ENCODE results near the gene SUN5.

DNA sequence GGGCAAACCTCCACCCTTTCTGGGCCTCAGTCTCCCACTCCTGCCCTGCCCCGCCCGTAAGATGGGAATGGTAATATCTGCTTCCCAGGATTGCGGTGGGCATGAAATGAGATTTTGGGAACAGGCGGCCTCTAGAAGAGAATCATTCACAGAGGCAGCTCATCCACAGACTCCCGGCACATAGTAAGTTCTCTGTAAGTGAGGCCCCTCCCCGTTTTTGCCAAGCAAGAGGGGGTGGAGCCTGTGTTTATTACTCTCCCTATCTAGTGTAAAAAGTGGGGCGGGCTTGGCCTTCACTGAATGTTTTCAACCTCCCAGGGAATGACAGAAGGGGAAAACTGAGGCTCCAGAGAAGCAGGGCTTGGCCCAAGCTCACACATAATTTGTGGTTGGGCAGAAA, 20.0 kb downstream of the SUN5 start:
- no peak for TF ChIP-seq EZH2 (IDR thresholded peaks at IDR 0.05; ENCODE audit: low read length, unreplicated experiment)
- TF ChIP-seq, protein P1, sequence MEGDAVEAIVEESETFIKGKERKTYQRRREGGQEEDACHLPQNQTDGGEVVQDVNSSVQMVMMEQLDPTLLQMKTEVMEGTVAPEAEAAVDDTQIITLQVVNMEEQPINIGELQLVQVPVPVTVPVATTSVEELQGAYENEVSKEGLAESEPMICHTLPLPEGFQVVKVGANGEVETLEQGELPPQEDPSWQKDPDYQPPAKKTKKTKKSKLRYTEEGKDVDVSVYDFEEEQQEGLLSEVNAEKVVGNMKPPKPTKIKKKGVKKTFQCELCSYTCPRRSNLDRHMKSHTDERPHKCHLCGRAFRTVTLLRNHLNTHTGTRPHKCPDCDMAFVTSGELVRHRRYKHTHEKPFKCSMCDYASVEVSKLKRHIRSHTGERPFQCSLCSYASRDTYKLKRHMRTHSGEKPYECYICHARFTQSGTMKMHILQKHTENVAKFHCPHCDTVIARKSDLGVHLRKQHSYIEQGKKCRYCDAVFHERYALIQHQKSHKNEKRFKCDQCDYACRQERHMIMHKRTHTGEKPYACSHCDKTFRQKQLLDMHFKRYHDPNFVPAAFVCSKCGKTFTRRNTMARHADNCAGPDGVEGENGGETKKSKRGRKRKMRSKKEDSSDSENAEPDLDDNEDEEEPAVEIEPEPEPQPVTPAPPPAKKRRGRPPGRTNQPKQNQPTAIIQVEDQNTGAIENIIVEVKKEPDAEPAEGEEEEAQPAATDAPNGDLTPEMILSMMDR (conservative IDR thresholded peaks at IDR 0.05; ENCODE audit: low read depth, low read length) = no peak
- TF ChIP-seq EZH2phosphoT487 (IDR thresholded peaks at IDR 0.05; ENCODE audit: borderline replicate concordance, low read length) = no peak
